ENCODE data around the gene CBX4. TPM values are rescaled to one million over a fixed set of nuclear protein-coding genes. Genes with fewer than 3 reads are reported as not detected.

Gene CBX4
- total RNA-seq, 1 donor = 8.3 TPM

DNA sequence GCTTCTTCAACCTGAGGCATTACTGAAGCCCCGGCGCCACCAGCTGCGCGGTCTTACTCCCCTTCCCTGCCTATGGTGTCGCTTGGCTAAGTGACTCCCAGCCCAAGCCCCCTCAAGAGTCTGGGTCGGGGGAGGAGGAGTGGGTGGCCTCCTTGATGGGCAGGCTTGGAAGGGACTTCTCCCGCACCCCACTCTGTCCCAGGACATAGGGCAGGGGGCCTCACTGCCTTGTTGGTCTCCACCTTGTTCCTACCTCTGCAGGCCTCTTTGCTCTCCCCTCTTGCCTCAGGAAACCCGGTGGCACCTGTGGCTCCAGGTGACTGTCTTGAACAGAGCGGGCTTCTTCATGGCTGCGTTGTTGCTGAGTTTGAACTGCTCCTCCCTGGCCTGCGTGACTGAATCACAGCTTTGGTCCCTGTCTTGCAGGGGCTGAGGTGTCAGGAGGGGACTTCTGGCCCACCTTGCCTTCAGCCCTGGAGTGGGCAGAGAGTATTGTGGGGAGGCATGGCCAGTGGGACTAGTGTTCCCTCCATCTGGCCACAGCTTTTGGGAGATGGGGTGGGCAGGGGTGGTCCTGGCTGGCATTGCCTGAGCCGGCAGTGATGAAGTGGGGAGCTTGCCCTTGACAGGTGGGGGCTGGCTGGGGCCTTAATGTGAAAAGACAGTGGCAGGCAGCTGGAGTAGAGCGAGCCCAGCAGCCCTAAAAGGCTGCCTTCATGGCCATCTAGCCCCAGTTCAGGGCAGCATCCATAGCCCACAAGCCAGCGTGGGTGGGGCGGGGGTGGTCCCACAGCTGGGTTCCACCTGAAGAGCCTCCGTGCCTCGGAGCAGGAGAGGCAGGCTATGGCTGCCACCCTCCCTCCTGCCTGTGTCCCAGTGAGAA is 54.0 kb downstream of the CBX4 start:
- no peak overlapping the region for H3K4me3 ChIP-seq (ENCODE audit: low read depth, low read length)
- no peak for DNase-seq (ENCODE audit: low read depth)
- TF ChIP-seq, protein P1, sequence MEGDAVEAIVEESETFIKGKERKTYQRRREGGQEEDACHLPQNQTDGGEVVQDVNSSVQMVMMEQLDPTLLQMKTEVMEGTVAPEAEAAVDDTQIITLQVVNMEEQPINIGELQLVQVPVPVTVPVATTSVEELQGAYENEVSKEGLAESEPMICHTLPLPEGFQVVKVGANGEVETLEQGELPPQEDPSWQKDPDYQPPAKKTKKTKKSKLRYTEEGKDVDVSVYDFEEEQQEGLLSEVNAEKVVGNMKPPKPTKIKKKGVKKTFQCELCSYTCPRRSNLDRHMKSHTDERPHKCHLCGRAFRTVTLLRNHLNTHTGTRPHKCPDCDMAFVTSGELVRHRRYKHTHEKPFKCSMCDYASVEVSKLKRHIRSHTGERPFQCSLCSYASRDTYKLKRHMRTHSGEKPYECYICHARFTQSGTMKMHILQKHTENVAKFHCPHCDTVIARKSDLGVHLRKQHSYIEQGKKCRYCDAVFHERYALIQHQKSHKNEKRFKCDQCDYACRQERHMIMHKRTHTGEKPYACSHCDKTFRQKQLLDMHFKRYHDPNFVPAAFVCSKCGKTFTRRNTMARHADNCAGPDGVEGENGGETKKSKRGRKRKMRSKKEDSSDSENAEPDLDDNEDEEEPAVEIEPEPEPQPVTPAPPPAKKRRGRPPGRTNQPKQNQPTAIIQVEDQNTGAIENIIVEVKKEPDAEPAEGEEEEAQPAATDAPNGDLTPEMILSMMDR (IDR thresholded peaks at IDR 0.05; ENCODE audit: insufficient read depth, low read length) = no peak

DNA sequence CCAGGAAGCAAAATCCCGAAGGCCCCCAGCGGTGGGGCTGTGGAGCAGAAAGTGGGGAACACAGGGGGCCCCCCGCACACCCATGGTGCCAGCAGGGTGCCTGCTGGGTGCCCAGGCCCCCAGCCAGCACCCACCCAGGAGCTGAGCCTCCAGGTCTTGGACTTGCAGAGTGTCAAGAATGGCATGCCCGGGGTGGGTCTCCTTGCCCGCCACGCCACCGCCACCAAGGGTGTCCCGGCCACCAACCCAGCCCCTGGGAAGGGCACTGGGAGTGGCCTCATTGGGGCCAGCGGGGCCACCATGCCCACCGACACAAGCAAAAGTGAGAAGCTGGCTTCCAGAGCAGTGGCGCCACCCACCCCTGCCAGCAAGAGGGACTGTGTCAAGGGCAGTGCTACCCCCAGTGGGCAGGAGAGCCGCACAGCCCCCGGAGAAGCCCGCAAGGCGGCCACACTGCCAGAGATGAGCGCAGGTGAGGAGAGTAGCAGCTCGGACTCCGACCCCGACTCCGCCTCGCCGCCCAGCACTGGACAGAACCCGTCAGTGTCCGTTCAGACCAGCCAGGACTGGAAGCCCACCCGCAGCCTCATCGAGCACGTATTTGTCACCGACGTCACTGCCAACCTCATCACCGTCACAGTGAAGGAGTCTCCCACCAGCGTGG is 54.8 kb downstream of the CBX4 start:
- TF ChIP-seq, protein P1 (IDR thresholded peaks at IDR 0.05; ENCODE audit: insufficient read depth, low read length) = no peak
- no peak for DNase-seq (ENCODE audit: low read depth)
- H3K4me3 ChIP-seq (ENCODE audit: low read depth, low read length) = no peak overlapping the region

DNA sequence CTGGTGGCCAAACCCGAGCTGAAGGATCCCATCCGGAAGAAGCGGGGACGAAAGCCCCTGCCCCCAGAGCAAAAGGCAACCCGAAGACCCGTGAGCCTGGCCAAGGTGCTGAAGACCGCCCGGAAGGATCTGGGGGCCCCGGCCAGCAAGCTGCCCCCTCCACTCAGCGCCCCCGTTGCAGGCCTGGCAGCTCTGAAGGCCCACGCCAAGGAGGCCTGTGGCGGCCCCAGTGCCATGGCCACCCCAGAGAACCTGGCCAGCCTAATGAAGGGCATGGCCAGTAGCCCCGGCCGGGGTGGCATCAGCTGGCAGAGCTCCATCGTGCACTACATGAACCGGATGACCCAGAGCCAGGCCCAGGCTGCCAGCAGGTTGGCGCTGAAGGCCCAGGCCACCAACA is 55.3 kb downstream of the CBX4 start:
- TF ChIP-seq, protein P1 (IDR thresholded peaks at IDR 0.05; ENCODE audit: insufficient read depth, low read length) = no peak
- no peak overlapping the region for H3K4me3 ChIP-seq (ENCODE audit: low read depth, low read length)
- no peak for DNase-seq (ENCODE audit: low read depth)

Other genes starting within 250 kb of the CBX4 start
- gene RBFOX3, start 228.4 kb downstream of the CBX4 start, total RNA-seq (ENCODE audit: low replicate concordance) = not detected in 2 replicates
- not detected in 2 replicates for gene ENPP7, start 108.5 kb downstream of the CBX4 start, total RNA-seq (ENCODE audit: low replicate concordance)
- 0.57 and 0.63 TPM in 2 replicates for gene CBX2, start 61.3 kb downstream of the CBX4 start, total RNA-seq (ENCODE audit: low replicate concordance)
- 1.5 and 1.7 TPM in 2 replicates for gene CBX8, start 42.4 kb downstream of the CBX4 start, total RNA-seq (ENCODE audit: low replicate concordance)
- gene TBC1D16, start 196.4 kb upstream of the CBX4 start, total RNA-seq (ENCODE audit: low replicate concordance) = 33.4 and 37.8 TPM in 2 replicates
- gene CCDC40, start 197.2 kb upstream of the CBX4 start, total RNA-seq (ENCODE audit: low replicate concordance) = 3.0 and 5.2 TPM in 2 replicates

Measured in fibroblast of the aortic adventitia (primary cell).